ENCODE results near the gene PPP1R12A. TPM values are rescaled to one million over a fixed set of nuclear protein-coding genes. Genes with fewer than 3 reads are reported as not detected.
"Not testable (repeated sequence)": the region's sequence is repeated elsewhere in the genome, so short reads cannot be mapped to it uniquely, and the experiment has no call there.

Gene PPP1R12A
- polyA plus RNA-seq, 3 donors: 26.2 to 57.2 (median 33.1) TPM

- no peak overlapping the region for H3K9ac ChIP-seq (ENCODE audit: insufficient read depth, low read length, poor library complexity, severe bottlenecking)
- H3K4me3 ChIP-seq (replicated peaks in 1 of 3; ENCODE audit: low read depth in 2 of 3, low read length in 3 of 3): no peak overlapping the region
- no peak for DNase-seq
- no peak overlapping the region for H3K4me2 ChIP-seq (replicated peaks; ENCODE audit: extremely low read depth, low read length, poor library complexity, severe bottlenecking)
- H3K36me3 ChIP-seq (replicated peaks in 1 of 2; ENCODE audit: control insufficient read depth in 1 of 2, insufficient read depth in 2 of 2, low read length in 2 of 2): no peaks in the 10 kb centered on the region
- Mint-ChIP-seq H3K4me1 (no peaks in the 10 kb centered on the region), H3K27ac (no peak overlapping the region), H3K27me3 (ENCODE audit: low read depth in 3 of 3) (peaks cover 2 to 10% (median 7%) of the 10 kb centered on the region in 3 donors), H3K4me3 (no peak overlapping the region), H3K36me3 (no peaks in the 10 kb centered on the region), H3K9me3 (peaks cover 0 to 2% (median 0%) of the 10 kb centered on the region in 7 donors)
- 29% methylated on average over 1 of the region's 1 CpG for WGBS (ENCODE audit: insufficient coverage)
- no peaks in the 10 kb centered on the region for H3K27me3 ChIP-seq (ENCODE audit: control insufficient read depth in 2 of 2, insufficient read depth in 2 of 2, low read length in 2 of 2)
- no peaks in the 10 kb centered on the region for H4K20me1 ChIP-seq (ENCODE audit: insufficient read depth, low read length)
- H3K27ac ChIP-seq (ENCODE audit: low read depth in 1 of 2, low read length in 2 of 2): no peak overlapping the region
- TF ChIP-seq, protein P1, sequence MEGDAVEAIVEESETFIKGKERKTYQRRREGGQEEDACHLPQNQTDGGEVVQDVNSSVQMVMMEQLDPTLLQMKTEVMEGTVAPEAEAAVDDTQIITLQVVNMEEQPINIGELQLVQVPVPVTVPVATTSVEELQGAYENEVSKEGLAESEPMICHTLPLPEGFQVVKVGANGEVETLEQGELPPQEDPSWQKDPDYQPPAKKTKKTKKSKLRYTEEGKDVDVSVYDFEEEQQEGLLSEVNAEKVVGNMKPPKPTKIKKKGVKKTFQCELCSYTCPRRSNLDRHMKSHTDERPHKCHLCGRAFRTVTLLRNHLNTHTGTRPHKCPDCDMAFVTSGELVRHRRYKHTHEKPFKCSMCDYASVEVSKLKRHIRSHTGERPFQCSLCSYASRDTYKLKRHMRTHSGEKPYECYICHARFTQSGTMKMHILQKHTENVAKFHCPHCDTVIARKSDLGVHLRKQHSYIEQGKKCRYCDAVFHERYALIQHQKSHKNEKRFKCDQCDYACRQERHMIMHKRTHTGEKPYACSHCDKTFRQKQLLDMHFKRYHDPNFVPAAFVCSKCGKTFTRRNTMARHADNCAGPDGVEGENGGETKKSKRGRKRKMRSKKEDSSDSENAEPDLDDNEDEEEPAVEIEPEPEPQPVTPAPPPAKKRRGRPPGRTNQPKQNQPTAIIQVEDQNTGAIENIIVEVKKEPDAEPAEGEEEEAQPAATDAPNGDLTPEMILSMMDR (IDR thresholded peaks at IDR 0.05): no peak
- H3K4me1 ChIP-seq (ENCODE audit: control insufficient read depth in 1 of 2, insufficient read depth in 2 of 2, low read length in 2 of 2): no peaks in the 10 kb centered on the region
- no peaks in the 10 kb centered on the region for H3K9me3 ChIP-seq (replicated peaks in 1 of 2; ENCODE audit: control insufficient read depth in 1 of 2, insufficient read depth in 1 of 2, low read length in 2 of 2)
- intact Hi-C loops (cut with micrococcal nuclease): no loop called here
- H2AFZ ChIP-seq (ENCODE audit: insufficient read depth, low read depth, low read length, poor library complexity, severe bottlenecking): no peak overlapping the region
- H3K79me2 ChIP-seq (ENCODE audit: insufficient read depth, low read length): no peaks in the 10 kb centered on the region
Measured at GRCh38 chr12:79978692-79979091, 43.8 kb upstream of the PPP1R12A start.

GRCh38 chr12:79977856-79978460 lies 43.1 kb upstream of the PPP1R12A start:
- WGBS (ENCODE audit: insufficient coverage): no CpG with 5 or more reads among the region's 3 CpGs
- H3K27me3 Mint-ChIP-seq (ENCODE audit: low read depth in 3 of 3); H3K4me3 Mint-ChIP-seq; H2AFZ ChIP-seq (ENCODE audit: insufficient read depth, low read depth, low read length, poor library complexity, severe bottlenecking); H3K36me3 ChIP-seq (replicated peaks in 1 of 2; ENCODE audit: control insufficient read depth in 1 of 2, insufficient read depth in 2 of 2, low read length in 2 of 2); H3K9me3 ChIP-seq (replicated peaks in 1 of 2; ENCODE audit: control insufficient read depth in 1 of 2, insufficient read depth in 1 of 2, low read length in 2 of 2); H3K4me1 Mint-ChIP-seq; H3K4me3 ChIP-seq (replicated peaks in 1 of 3; ENCODE audit: low read depth in 2 of 3, low read length in 3 of 3); H4K20me1 ChIP-seq (ENCODE audit: insufficient read depth, low read length); H3K79me2 ChIP-seq (ENCODE audit: insufficient read depth, low read length); H3K9ac ChIP-seq (ENCODE audit: insufficient read depth, low read length, poor library complexity, severe bottlenecking); H3K27me3 ChIP-seq (ENCODE audit: control insufficient read depth in 2 of 2, insufficient read depth in 2 of 2, low read length in 2 of 2); H3K36me3 Mint-ChIP-seq; H3K27ac ChIP-seq (ENCODE audit: low read depth in 1 of 2, low read length in 2 of 2); H3K4me1 ChIP-seq (ENCODE audit: control insufficient read depth in 1 of 2, insufficient read depth in 2 of 2, low read length in 2 of 2); H3K27ac Mint-ChIP-seq; H3K9me3 Mint-ChIP-seq; DNase-seq; intact Hi-C loops (cut with micrococcal nuclease); H3K4me2 ChIP-seq (replicated peaks; ENCODE audit: extremely low read depth, low read length, poor library complexity, severe bottlenecking): not testable (repeated sequence)

Data from CD14-positive monocyte (primary cell).